NB4 (cell line): Measurements from ENCODE around the gene NGFR.

Experiments
- MYC ChIP-seq: IDR thresholded peaks from 2 replicates; pipeline ENCODE4 v1.6.1; 2011; ENCODE audit warnings: low read depth, low read length
- POLR2A ChIP-seq: IDR thresholded peaks from 2 replicates; pipeline ENCODE4 v1.6.1; 2011; ENCODE audit warnings: mild to moderate bottlenecking; ENCODE audit not compliant: insufficient read length; ENCODE audit errors: extremely low read depth
- TF ChIP-seq, protein P1 (sequence below): IDR thresholded peaks from one replicate; pipeline ENCODE4 v1.5.1; 2012; ENCODE audit warnings: low read depth, low read length
- TF ChIP-seq, protein P2 (sequence below): IDR thresholded peaks from 2 replicates; pipeline ENCODE4 v1.6.1; 2011; ENCODE audit warnings: low read depth, low read length

DNA sequence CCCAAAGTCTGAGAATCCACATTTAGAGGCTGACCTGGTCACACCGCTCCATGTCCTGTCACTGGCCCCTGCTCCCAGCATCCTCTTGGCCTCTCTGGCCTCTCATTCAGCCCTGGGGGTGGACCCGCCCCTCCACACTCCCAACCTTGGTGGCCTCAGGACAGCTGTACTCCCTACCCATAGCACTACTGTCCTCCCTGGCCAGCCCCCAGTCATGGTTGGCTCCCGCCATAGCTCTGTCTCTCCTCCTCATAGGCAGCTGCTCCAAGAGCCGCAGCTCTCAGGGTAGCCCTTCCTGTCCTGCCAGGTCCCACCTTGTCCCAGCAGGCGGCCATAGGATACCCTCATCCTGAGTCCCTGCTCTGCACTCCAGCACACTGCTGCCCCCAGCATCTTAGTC is 42.4 kb upstream of the NGFR start:
- TF ChIP-seq, protein P1, sequence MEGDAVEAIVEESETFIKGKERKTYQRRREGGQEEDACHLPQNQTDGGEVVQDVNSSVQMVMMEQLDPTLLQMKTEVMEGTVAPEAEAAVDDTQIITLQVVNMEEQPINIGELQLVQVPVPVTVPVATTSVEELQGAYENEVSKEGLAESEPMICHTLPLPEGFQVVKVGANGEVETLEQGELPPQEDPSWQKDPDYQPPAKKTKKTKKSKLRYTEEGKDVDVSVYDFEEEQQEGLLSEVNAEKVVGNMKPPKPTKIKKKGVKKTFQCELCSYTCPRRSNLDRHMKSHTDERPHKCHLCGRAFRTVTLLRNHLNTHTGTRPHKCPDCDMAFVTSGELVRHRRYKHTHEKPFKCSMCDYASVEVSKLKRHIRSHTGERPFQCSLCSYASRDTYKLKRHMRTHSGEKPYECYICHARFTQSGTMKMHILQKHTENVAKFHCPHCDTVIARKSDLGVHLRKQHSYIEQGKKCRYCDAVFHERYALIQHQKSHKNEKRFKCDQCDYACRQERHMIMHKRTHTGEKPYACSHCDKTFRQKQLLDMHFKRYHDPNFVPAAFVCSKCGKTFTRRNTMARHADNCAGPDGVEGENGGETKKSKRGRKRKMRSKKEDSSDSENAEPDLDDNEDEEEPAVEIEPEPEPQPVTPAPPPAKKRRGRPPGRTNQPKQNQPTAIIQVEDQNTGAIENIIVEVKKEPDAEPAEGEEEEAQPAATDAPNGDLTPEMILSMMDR = no peak
- no peak for TF ChIP-seq POLR2A
- TF ChIP-seq, protein P2, sequence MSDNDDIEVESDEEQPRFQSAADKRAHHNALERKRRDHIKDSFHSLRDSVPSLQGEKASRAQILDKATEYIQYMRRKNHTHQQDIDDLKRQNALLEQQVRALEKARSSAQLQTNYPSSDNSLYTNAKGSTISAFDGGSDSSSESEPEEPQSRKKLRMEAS = no peak
- TF ChIP-seq MYC = no peak
